ENCODE results near the gene VWA3A. TPM values are rescaled to one million over a fixed set of nuclear protein-coding genes. Genes with fewer than 3 reads are reported as not detected.

The VWA3A gene
- total and polyA plus RNA-seq, 9 donors, result 0.15 to 46.2 (median 1.3) TPM

DNA sequence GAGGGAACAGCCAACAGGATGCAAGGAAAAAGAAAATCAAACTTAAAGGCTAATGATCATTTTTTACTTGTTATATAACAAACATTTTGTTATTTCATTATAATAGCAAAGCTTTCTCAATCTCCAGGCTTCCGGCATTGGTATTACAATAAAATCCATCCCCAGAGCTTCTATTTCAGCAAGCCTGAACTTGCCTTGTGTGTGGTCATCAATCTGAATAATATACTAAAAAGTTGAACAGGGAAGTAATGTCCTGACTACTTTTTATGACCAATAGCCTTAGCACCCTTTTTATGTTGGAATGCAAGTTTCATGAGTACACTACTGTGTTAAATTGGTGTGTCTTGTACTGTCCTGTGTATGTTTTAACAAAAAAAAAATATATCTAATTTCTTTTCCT, 27.1 kb upstream of the VWA3A start:
- Histone ChIP-seq H3K27me3 (no peaks in the 10 kb centered on the region), H3K27ac (no peak overlapping the region), H3K4me3 (no peak overlapping the region), H3K9me3 (no peaks in the 10 kb centered on the region), H3K4me1 (ENCODE audit: insufficient read depth) (peaks cover 7% of the 10 kb centered on the region), H3K36me3 (no peaks in the 10 kb centered on the region)
- 95 to 100% (median 97%) methylated on average over 1 of the region's 1 CpG for whole genome bisulfite sequencing, 3 donors
- intact Hi-C loops (cut with DNase I), result no loop called here
- DNase-seq, result no peak
- TF ChIP-seq POLR2A (IDR thresholded peaks at IDR 0.05), result no peak

DNA sequence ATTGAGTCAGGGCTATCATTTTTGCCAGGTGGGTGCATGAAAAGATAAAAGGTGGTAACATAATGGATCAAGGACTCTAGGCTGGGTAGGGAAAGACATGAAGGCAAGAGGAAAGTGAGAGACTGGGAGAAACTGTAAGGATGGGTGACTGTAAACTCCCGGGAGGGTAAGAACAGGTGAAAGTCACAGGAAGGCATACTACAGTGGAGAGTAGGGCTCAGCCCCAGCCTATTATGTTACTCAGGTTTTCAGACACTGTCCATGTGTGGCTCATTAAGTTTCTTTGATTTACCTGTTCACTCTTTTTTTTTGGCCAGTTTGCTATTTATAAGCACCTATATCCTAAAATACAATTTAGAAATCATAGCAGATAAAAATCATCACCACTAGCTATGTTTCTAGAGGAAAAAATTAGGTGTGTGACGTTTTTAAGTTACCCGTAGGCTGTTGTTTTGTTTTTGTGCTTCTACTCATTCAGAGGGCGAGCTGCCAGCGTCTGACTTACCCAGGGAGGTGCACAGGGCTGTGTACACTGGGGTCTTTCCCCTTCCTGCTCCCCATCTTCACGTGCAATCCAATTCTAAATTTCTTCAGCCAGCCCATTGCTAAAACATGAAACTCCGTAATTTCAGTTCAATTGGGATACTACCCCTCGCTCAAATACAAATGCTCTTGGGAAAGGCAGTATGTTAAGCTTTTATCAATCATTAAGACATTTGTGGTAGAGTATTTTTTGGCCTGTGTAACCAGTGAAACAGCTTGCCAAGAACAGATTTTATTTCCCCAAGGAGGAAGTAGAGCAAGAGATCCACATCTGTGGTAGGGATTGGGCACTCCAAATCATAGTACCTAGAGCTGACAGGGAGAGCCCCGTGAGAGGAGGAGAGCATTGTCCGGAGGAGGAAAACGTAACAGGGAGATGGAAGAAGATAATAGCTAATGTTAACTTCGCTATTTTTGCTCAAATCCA, 21.7 kb upstream of the VWA3A start:
- H3K27ac ChIP-seq, result no peak overlapping the region
- DNase-seq, result peak; percentile 11 to 53 (median 29)
- WGBS, 3 donors, result 38 to 39% (median 38%) methylated on average over 12 of the region's 12 CpGs
- peaks cover 15% of the 10 kb centered on the region for H3K4me1 ChIP-seq (ENCODE audit: insufficient read depth)
- no peak overlapping the region for H3K4me3 ChIP-seq
- H3K36me3 ChIP-seq, result no peaks in the 10 kb centered on the region
- no peaks in the 10 kb centered on the region for H3K27me3 ChIP-seq
- intact Hi-C loops (cut with DNase I), result loop anchor here in 2 of 4 donors (10.0 kb wide), 3 partner anchors 66 to 234 kb away; partner anchors contain the start of genes MOSMO (in 1 of the 2) and PDZD9 (in 1 of the 2)
- no peak for TF ChIP-seq POLR2A (IDR thresholded peaks at IDR 0.05)
- TF ChIP-seq, protein P1, sequence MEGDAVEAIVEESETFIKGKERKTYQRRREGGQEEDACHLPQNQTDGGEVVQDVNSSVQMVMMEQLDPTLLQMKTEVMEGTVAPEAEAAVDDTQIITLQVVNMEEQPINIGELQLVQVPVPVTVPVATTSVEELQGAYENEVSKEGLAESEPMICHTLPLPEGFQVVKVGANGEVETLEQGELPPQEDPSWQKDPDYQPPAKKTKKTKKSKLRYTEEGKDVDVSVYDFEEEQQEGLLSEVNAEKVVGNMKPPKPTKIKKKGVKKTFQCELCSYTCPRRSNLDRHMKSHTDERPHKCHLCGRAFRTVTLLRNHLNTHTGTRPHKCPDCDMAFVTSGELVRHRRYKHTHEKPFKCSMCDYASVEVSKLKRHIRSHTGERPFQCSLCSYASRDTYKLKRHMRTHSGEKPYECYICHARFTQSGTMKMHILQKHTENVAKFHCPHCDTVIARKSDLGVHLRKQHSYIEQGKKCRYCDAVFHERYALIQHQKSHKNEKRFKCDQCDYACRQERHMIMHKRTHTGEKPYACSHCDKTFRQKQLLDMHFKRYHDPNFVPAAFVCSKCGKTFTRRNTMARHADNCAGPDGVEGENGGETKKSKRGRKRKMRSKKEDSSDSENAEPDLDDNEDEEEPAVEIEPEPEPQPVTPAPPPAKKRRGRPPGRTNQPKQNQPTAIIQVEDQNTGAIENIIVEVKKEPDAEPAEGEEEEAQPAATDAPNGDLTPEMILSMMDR (IDR thresholded peaks at IDR 0.05), result no peak
- TF ChIP-seq EP300 (IDR thresholded peaks at IDR 0.05), result no peak
- H3K9me3 ChIP-seq, result no peaks in the 10 kb centered on the region

DNA sequence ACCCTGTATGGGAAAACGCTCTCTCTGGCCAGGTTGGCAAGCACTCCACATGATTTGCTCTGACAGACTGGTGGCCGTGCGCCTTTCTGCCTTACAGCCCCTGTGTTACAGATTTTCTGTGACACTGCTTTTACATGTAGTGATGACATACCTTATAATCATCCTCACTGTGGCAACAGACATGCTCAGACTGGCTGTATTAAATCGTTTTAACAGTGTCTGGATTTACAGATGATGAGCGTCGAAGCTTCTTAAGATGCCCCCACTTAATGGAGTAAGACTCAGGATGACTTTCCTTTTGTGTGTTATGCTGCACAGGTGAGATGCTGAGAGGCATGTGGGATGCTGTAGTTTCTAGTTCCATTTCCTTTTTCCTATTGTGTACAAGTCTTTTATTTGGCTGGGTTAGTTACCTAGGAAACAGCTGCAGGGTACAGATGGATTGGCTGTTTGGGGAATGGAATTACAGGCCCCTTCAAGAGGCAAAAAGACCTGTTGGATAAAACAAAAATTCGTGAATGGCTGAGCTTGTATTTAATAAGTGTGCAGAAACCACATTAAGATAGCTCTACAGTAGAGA, 20.9 kb upstream of the VWA3A start:
- H3K4me3 ChIP-seq, result no peak overlapping the region
- intact Hi-C loops (cut with DNase I), result loop anchor here in 2 of 4 donors (10.0 kb wide), 3 partner anchors 67 to 233 kb away; partner anchors contain the start of genes MOSMO (in 1 of the 2) and PDZD9 (in 1 of the 2)

DNA sequence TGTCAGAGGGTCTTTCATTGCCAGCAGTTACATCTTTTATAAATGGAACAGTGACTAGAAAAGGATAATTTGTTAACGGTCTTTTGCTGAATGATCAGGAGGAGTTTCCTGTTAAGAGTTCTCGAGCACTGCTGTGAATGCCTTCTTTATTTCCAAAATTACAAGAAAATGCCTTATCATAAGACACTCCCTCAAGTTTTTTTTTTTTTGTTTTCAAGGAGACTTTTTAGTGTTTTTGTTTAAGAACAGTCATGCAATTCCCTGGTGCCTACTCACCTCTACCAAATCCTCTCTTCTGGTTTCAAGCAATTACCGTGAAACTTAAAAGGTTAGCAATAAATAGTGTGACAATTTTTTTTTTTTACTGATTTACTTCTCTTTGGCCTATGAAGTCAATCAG, 19.0 kb upstream of the VWA3A start:
- peaks cover 16% of the 10 kb centered on the region for H3K4me1 ChIP-seq (ENCODE audit: insufficient read depth)
- intact Hi-C loops (cut with DNase I), result loop anchor here in 2 of 4 donors (10.0 kb wide), 3 partner anchors 69 to 231 kb away; partner anchors contain the start of genes MOSMO (in 1 of the 2) and PDZD9 (in 1 of the 2)
- no peak overlapping the region for H3K27ac ChIP-seq

More for the DNA sequence above, 20.9 kb upstream of the VWA3A start:
- DNase-seq, result no peak
- H3K27ac ChIP-seq, result no peak overlapping the region
- peaks cover 15% of the 10 kb centered on the region for H3K4me1 ChIP-seq (ENCODE audit: insufficient read depth)
- no peaks in the 10 kb centered on the region for H3K9me3 ChIP-seq
- H3K36me3 ChIP-seq, result no peaks in the 10 kb centered on the region
- H3K27me3 ChIP-seq, result no peaks in the 10 kb centered on the region
- 82 to 85% (median 83%) methylated on average over 7 of the region's 7 CpGs for WGBS, 3 donors
- no peak for TF ChIP-seq POLR2A (IDR thresholded peaks at IDR 0.05)
- TF ChIP-seq, protein P1 (IDR thresholded peaks at IDR 0.05), result no peak
- TF ChIP-seq EP300 (IDR thresholded peaks at IDR 0.05), result no peak

More for the DNA sequence above, 19.0 kb upstream of the VWA3A start:
- no peak for DNase-seq
- Histone ChIP-seq H3K9me3 (no peaks in the 10 kb centered on the region), H3K27me3 (no peaks in the 10 kb centered on the region), H3K4me3 (no peak overlapping the region), H3K36me3 (no peaks in the 10 kb centered on the region)
- WGBS, 3 donors, result 15 to 18% (median 17%) methylated on average over 3 of the region's 3 CpGs
- TF ChIP-seq EP300 (IDR thresholded peaks at IDR 0.05), result no peak
- TF ChIP-seq, protein P1 (IDR thresholded peaks at IDR 0.05), result no peak
- no peak for TF ChIP-seq POLR2A (IDR thresholded peaks at IDR 0.05)
